Bronchial epithelial cell (primary cell): ENCODE measurements around the gene MBD6. TPM values are rescaled to one million over a fixed set of nuclear protein-coding genes. Genes with fewer than 3 reads are reported as not detected.

Source experiments
- DNase-seq: peaks from one replicate; pipeline ENCODE4 v3.0.0-alpha.2; 2010; ENCODE audit warnings: low read depth
- FAIRE-seq: peaks from 2 replicates; lab custom pipeline; 2011; peaks lifted over from hg19 to GRCh38; lab: Jason Lieb, UNC
- H3K27me3 ChIP-seq: 2 replicates; pipeline ENCODE4 v1.5.1; 2011; ENCODE audit warnings: low read length; ENCODE audit not compliant: control insufficient read depth, insufficient read depth
- H3K36me3 ChIP-seq: 2 replicates; pipeline ENCODE4 v1.5.1; 2011; ENCODE audit warnings: low read length; ENCODE audit not compliant: control insufficient read depth, insufficient read depth
- H3K4me3 ChIP-seq: 2 replicates; pipeline ENCODE4 v1.5.1; 2011; ENCODE audit warnings: mild to moderate bottlenecking, low read depth, low read length, control low read depth
- total RNA-seq: library from RNA; depleted of rRNA; stranded (reverse); fragments of >200 nt; gene quantifications from 2 replicates; pipeline ENCODE4 v1.2.1, GENCODE V29; 2014
- TF ChIP-seq, protein P1 (sequence below): IDR thresholded peaks from 2 replicates; pipeline ENCODE4 v1.5.1; 2011; ENCODE audit warnings: mild to moderate bottlenecking, moderate library complexity, low read length, control low read depth, inconsistent platforms; ENCODE audit not compliant: insufficient read depth, severe bottlenecking

The MBD6 gene
- total RNA-seq, 1 donor from 2014 or later, result 5.0 TPM

DNA sequence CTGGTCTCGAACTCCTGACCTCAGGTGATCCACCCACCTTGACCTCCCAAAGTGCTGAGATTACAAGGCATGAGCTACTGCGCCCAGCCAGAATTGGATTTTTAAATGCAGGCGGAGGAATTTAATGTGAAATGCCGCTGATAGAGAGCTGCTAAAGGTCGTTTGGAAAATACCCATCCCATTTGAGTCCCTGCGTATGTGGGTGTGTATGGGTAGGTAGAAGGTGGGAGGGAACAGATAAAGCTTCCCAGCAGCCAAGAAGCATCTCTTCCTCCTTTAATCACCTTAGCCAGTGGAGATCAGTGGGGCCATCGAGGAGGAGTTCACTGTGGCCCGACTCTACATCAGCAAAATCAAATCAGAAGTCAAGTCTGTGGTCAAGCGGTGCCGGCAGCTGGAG lies 52.2 kb downstream of the MBD6 start:
- TF ChIP-seq, protein P1, sequence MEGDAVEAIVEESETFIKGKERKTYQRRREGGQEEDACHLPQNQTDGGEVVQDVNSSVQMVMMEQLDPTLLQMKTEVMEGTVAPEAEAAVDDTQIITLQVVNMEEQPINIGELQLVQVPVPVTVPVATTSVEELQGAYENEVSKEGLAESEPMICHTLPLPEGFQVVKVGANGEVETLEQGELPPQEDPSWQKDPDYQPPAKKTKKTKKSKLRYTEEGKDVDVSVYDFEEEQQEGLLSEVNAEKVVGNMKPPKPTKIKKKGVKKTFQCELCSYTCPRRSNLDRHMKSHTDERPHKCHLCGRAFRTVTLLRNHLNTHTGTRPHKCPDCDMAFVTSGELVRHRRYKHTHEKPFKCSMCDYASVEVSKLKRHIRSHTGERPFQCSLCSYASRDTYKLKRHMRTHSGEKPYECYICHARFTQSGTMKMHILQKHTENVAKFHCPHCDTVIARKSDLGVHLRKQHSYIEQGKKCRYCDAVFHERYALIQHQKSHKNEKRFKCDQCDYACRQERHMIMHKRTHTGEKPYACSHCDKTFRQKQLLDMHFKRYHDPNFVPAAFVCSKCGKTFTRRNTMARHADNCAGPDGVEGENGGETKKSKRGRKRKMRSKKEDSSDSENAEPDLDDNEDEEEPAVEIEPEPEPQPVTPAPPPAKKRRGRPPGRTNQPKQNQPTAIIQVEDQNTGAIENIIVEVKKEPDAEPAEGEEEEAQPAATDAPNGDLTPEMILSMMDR, result no peak
- H3K36me3 ChIP-seq, result no peaks in the 10 kb centered on the region
- no peak overlapping the region for H3K4me3 ChIP-seq
- DNase-seq, result no peak
- no peak for FAIRE-seq
- H3K27me3 ChIP-seq, result no peaks in the 10 kb centered on the region

DNA sequence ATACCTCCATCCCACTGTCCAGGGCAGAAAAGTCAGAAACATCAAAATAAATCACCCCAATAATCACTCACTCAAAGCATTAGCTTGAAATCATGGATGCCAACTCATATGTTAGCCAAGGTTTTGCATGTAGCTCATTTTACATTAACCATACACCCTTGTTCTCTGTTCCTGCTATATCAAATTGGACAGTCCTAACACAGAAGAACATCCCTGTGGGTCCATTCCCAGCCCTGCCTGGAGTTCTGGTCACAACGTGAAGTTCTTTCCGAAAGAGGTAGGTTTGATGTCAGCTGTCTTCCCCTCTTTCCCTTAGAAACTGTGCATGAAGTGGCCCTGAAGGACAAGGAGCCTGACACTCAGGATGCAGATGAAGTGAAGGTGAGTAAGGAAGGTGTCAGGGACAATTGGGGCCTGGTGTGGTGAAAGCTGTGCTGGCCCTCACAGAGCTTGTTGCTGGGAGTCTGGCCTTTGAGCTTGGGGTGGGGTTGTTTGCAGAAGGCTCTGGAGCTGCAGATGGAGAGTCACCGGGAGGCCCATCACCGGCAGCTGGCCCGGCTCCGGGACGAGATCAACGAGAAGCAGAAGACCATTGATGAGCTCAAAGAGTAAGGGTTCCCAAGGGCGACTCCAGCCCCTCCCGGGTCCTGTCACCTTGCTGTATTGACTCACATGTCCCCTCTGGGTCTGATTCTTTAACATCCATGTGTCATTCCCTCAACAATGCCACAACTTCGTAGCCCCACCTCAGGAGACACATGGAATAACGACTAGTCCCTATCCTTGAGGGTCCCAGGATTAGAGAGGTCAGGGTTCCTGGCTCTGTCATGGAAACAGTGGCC lies 53.4 kb downstream of the MBD6 start:
- no peak for DNase-seq
- TF ChIP-seq, protein P1, result no peak
- H3K36me3 ChIP-seq, result no peaks in the 10 kb centered on the region
- peak; percentile 76 for FAIRE-seq
- H3K4me3 ChIP-seq, result no peak overlapping the region
- H3K27me3 ChIP-seq, result no peaks in the 10 kb centered on the region

DNA sequence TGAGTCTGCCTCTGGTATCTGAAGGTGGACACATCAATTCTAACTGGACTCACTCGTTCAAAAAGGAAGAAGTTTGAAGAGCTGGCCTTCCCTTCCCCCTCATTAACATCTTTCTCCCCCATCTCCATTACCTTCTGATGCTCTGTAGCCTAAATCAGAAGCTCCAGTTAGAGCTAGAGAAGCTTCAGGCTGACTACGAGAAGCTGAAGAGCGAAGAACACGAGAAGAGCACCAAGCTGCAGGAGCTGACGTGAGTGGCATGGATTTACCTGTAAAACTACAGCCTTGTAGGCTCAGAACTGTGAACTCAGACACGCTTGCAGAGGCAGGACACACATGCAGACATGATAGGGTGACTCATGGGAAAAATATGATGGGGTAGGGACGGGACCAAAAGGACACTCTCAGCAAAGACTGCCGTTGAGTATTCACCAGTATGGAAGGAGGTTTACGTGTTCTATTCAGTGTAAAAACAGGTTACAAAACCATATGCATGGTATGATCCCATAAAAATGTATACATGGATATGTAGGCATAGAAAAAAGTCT lies 54.1 kb downstream of the MBD6 start:
- Histone ChIP-seq H3K36me3 (no peaks in the 10 kb centered on the region), H3K27me3 (no peaks in the 10 kb centered on the region), H3K4me3 (no peak overlapping the region)
- DNase-seq, result peak; percentile 25
- TF ChIP-seq, protein P1, result no peak
- no peak for FAIRE-seq

DNA sequence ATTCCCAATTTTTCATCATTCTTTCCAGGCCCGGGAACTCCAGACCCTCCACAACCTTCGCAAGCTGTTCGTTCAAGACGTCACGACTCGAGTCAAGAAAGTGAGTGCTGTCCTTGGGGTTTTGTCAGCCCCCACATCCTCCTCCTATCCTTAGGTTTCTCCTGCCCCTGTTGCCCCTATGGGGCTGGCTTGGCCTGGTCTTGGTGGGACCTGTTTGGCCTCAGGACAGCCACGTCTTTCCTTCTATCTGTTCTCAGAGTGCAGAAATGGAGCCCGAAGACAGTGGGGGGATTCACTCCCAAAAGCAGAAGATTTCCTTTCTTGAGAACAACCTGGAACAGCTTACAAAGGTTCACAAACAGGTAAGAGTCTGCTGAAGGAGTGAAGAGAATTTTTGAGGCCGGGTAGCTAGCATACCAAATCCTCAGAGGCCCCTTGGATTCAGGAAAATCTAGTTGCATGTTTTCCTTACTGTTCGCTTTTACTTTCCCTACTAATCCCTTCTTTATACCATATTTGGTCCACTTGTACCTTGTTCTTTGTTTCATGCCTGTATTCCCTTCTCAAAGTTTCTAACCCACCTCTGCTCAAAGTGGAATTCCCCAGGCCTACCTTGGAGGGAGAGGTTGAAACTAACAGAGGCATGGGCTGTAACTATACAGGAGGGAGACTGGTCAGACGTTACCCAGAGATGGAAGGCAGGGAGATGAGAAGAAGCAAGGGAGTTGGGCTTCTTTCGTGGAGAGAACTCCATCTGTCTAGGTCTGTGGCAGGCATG lies 55.5 kb downstream of the MBD6 start:
- TF ChIP-seq, protein P1, result no peak
- FAIRE-seq, result no peak

DNA sequence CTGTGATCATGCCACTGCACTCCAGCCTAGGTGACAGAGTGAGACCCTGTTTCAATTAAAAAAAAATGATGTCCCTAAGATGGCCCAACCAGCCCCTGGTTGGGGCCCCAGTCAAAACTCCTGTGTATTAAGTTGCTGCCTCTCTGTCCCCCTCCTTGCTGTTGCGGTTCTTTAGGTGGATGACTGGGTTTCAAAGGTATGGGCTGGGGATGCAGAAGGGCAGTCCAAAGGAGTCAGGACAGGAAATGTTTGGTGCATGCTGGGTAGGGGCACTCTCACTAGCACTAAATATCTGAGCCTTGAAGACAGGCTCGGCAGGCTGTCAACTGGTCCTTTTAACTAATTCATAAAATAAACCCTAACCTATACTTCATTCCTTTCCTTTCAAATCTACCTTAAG lies 56.4 kb downstream of the MBD6 start:
- Histone ChIP-seq H3K36me3 (no peaks in the 10 kb centered on the region), H3K27me3 (no peaks in the 10 kb centered on the region), H3K4me3 (no peak overlapping the region)
- no peak for DNase-seq
- FAIRE-seq, result no peak
- TF ChIP-seq, protein P1, result no peak

More for the DNA sequence above, 55.5 kb downstream of the MBD6 start:
- DNase-seq, result no peak
- Histone ChIP-seq H3K36me3 (no peaks in the 10 kb centered on the region), H3K27me3 (no peaks in the 10 kb centered on the region), H3K4me3 (no peak overlapping the region)

Other genes starting within 250 kb of the MBD6 start
- 5.5 and 6.4 TPM in 2 replicates for gene R3HDM2, start 91.8 kb upstream of the MBD6 start, total RNA-seq
- not detected in 2 replicates for gene INHBC, start 88.0 kb upstream of the MBD6 start, total RNA-seq
- 0.26 and 1.3 TPM in 2 replicates for gene INHBE, start 67.5 kb upstream of the MBD6 start, total RNA-seq
- under 0.01 and 0.26 TPM in 2 replicates for gene GLI1, start 63.0 kb upstream of the MBD6 start, total RNA-seq
- not detected in 2 replicates for gene ARHGAP9, start 43.0 kb upstream of the MBD6 start, total RNA-seq
- 374 and 477 TPM in 2 replicates for gene MARS1, start 34.8 kb upstream of the MBD6 start, total RNA-seq
- gene DDIT3, start 2.3 kb upstream of the MBD6 start, total RNA-seq, result 213 and 231 TPM in 2 replicates
- gene DCTN2, start 24.4 kb downstream of the MBD6 start, total RNA-seq, result 65.8 and 87.9 TPM in 2 replicates
- gene KIF5A, start 27.2 kb downstream of the MBD6 start, total RNA-seq, result under 0.01 and 0.26 TPM in 2 replicates
- gene PIP4K2C, start 68.4 kb downstream of the MBD6 start, total RNA-seq, result 38.4 and 46.3 TPM in 2 replicates
- 1.5 and 3.7 TPM in 2 replicates for gene DTX3, start 82.0 kb downstream of the MBD6 start, total RNA-seq
- 0.26 and 0.53 TPM in 2 replicates for gene ARHGEF25, start 88.6 kb downstream of the MBD6 start, total RNA-seq
- 0.13 TPM in 1 of 2 replicates, not detected in the other for gene B4GALNT1, start 110.4 kb downstream of the MBD6 start, total RNA-seq
- gene OS9, start 171.3 kb downstream of the MBD6 start, total RNA-seq, result 182 and 405 TPM in 2 replicates
- under 0.01 TPM in 2 replicates for gene AGAP2, start 215.9 kb downstream of the MBD6 start, total RNA-seq
- gene TSPAN31, start 222.2 kb downstream of the MBD6 start, total RNA-seq, result 100 and 109 TPM in 2 replicates
- 61.3 and 113 TPM in 2 replicates for gene CDK4, start 229.5 kb downstream of the MBD6 start, total RNA-seq
- gene MARCHF9, start 232.3 kb downstream of the MBD6 start, total RNA-seq, result 6.3 and 8.1 TPM in 2 replicates
- gene CYP27B1, start 244.3 kb downstream of the MBD6 start, total RNA-seq, result 0.77 and 3.9 TPM in 2 replicates
- gene METTL1, start 249.3 kb downstream of the MBD6 start, total RNA-seq, result 2.8 and 5.8 TPM in 2 replicates
- 4.5 and 7.1 TPM in 2 replicates for gene EEF1AKMT3, start 249.8 kb downstream of the MBD6 start, total RNA-seq